Measurements from ENCODE around the gene TAP2.

GRCh38 chr6:32844839-32845383, 6.4 kb upstream of the TAP2 start:
- no peak for TF ChIP-seq ELK1 (IDR thresholded peaks at IDR 0.05; ENCODE audit: low read depth, low read length)
- no peak for TF ChIP-seq CTCF (IDR thresholded peaks at IDR 0.05 in 2 of 3, conservative IDR thresholded peaks at IDR 0.05 in 1 of 3; ENCODE audit: control insufficient read depth in 2 of 3, extremely low read depth in 1 of 3, insufficient read depth in 1 of 3, low read depth in 3 of 3, low read length in 3 of 3)
- no peak for TF ChIP-seq CREB1 (IDR thresholded peaks at IDR 0.05; ENCODE audit: low read depth)

Measured in GM12878 (cell line).